Neuronal stem cell (in vitro differentiated cells): ENCODE data around the gene GTF2IRD2. TPM values are rescaled to one million over a fixed set of nuclear protein-coding genes. Genes with fewer than 3 reads are reported as not detected.
A peak's percentile ranks its signal among the peaks of the same experiment; 100 is the strongest.
"Not testable (repeated sequence)": the region's sequence is repeated elsewhere in the genome, so short reads cannot be mapped to it uniquely, and the experiment has no call there.

Experiments
- DNase-seq: peaks from one replicate; pipeline ENCODE4 v3.0.0-alpha.2; 2013; ENCODE audit warnings: low spot score
- H2AFZ ChIP-seq: one replicate; pipeline ENCODE4 v1.6.1; 2013; ENCODE audit warnings: mild to moderate bottlenecking, low read length, inconsistent platforms
- H2AK5ac ChIP-seq: 2 replicates; pipeline ENCODE4 v1.6.1; 2013; ENCODE audit warnings: low read depth, mild to moderate bottlenecking, inconsistent platforms, low read length, moderate library complexity, mixed read lengths
- H2BK120ac ChIP-seq: 2 replicates; pipeline ENCODE4 v1.6.1; 2013; ENCODE audit warnings: low read depth, mild to moderate bottlenecking, inconsistent platforms, low read length, moderate library complexity, mixed read lengths
- H2BK12ac ChIP-seq: one replicate; pipeline ENCODE4 v1.6.1; 2013; ENCODE audit warnings: low read length, inconsistent platforms
- H2BK15ac ChIP-seq: 2 replicates; pipeline ENCODE4 v1.6.1; 2013; ENCODE audit warnings: mild to moderate bottlenecking, low read length, inconsistent platforms, mixed read lengths
- H2BK5ac ChIP-seq: one replicate; pipeline ENCODE4 v1.6.1; 2013; ENCODE audit warnings: inconsistent platforms, mild to moderate bottlenecking, low read length, moderate library complexity
- H3K14ac ChIP-seq: one replicate; pipeline ENCODE4 v1.6.1; 2013; ENCODE audit warnings: low read length, inconsistent platforms
- H3K18ac ChIP-seq: 2 replicates; pipeline ENCODE4 v1.6.1; 2013; ENCODE audit warnings: low read length, inconsistent platforms
- H3K23ac ChIP-seq: 2 replicates; pipeline ENCODE4 v1.6.1; 2013; ENCODE audit warnings: low read depth, mild to moderate bottlenecking, mixed read lengths, low read length, inconsistent platforms; ENCODE audit not compliant: poor library complexity
- H3K27ac ChIP-seq: replicated peaks from 3 replicates; pipeline ENCODE4 v1.5.1; 2013; ENCODE audit warnings: low read length, inconsistent platforms
- H3K27me3 ChIP-seq, 3 experiments: 2 replicates each; pipeline ENCODE4 v1.6.1; 2013; ENCODE audit warnings: low read length in 3 of 3, mild to moderate bottlenecking in 2 of 3, inconsistent platforms in 1 of 3, low read depth in 1 of 3, mixed read lengths in 1 of 3, moderate library complexity in 1 of 3; ENCODE audit not compliant: control insufficient read depth in 3 of 3, insufficient read depth in 3 of 3
- H3K36me3 ChIP-seq, 2 donors: replicated peaks in 1 of 2; 2 replicates each; pipeline ENCODE4 v1.6.1; 2013; ENCODE audit warnings: low read length in 2 of 2; ENCODE audit not compliant: control insufficient read depth in 2 of 2, insufficient read depth in 2 of 2
- H3K4ac ChIP-seq: 2 replicates; pipeline ENCODE4 v1.6.1; 2013; ENCODE audit warnings: inconsistent platforms, mild to moderate bottlenecking, low read length, moderate library complexity
- H3K4me1 ChIP-seq, 2 donors: 1 replicate in 1 of 2; 2 replicates in 1 of 2; pipeline ENCODE4 v1.6.1; 2013; ENCODE audit warnings: low read length in 2 of 2, low read depth in 1 of 2; ENCODE audit not compliant: control insufficient read depth in 2 of 2, insufficient read depth in 1 of 2
- H3K4me2 ChIP-seq: one replicate; pipeline ENCODE4 v1.6.1; 2013; ENCODE audit warnings: mild to moderate bottlenecking, low read length, inconsistent platforms; ENCODE audit not compliant: insufficient read depth, poor library complexity, severe bottlenecking
- H3K4me3 ChIP-seq, 2 donors: 2 replicates each; pipeline ENCODE4 v1.5.1; 2013; ENCODE audit warnings: low read length in 2 of 2, mild to moderate bottlenecking in 2 of 2, inconsistent platforms in 1 of 2, moderate library complexity in 1 of 2
- H3K79me1 ChIP-seq: one replicate; pipeline ENCODE4 v1.6.1; 2013; ENCODE audit warnings: low read depth, mild to moderate bottlenecking, inconsistent platforms, low read length, moderate library complexity
- H3K9ac ChIP-seq: one replicate; pipeline ENCODE4 v1.6.1; 2013; ENCODE audit warnings: mild to moderate bottlenecking, low read depth, low read length, inconsistent platforms; ENCODE audit not compliant: poor library complexity
- H3K9me3 ChIP-seq, 2 donors: replicated peaks in 1 of 2; 2 replicates each; pipeline versions ENCODE3 to v1.6.1; 2013; ENCODE audit warnings: low read length in 2 of 2, mild to moderate bottlenecking in 2 of 2, inconsistent platforms in 1 of 2, low read depth in 1 of 2, mixed read lengths in 1 of 2, moderate library complexity in 1 of 2; ENCODE audit not compliant: control insufficient read depth in 2 of 2, insufficient read depth in 1 of 2
- H4K8ac ChIP-seq: one replicate; pipeline ENCODE4 v1.6.1; 2013; ENCODE audit warnings: low read depth, mild to moderate bottlenecking, inconsistent platforms, low read length, moderate library complexity
- H4K91ac ChIP-seq: one replicate; pipeline ENCODE4 v1.6.1; 2013; ENCODE audit warnings: low read length, low read depth, mild to moderate bottlenecking, inconsistent platforms; ENCODE audit not compliant: poor library complexity
- WGBS, 2 donors: extraction: QIAGEN DNeasy Blood & Tissue Kit; methylation state at CpG; one replicate each; pipeline ENCODE4 v1.1.7; 2013; ENCODE audit warnings: missing lambda C conversion rate in 2 of 2, mixed read lengths in 1 of 2; ENCODE audit not compliant: insufficient read length in 2 of 2, insufficient replicate concordance in 1 of 2; ENCODE audit errors: extremely low coverage in 2 of 2; 5-methylcytosine and 5-hydroxymethylcytosine counted together
- polyA plus RNA-seq, 2 experiments: library from polyadenylated mRNA; stranded (reverse); fragments of 200-250 nt; gene quantifications; one replicate each; pipeline ENCODE4 v1.2.3, GENCODE V29; 2013

The GTF2IRD2 gene
- 8.7 TPM for polyA plus RNA-seq (2013, experiment 1 of 2)
- polyA plus RNA-seq (2013, experiment 2 of 2), result 9.1 TPM

GRCh38 chr7:74850833-74851721, at the start of gene GTF2IRD2:
GTF2IRD2 (minus strand) TSS chr7:74851605; CDS start chr7:74836378, 15,227 bp downstream.
- H2BK120ac ChIP-seq, H2AK5ac ChIP-seq, H3K27me3 ChIP-seq, H3K14ac ChIP-seq, H2BK5ac ChIP-seq, DNase-seq, H3K23ac ChIP-seq, H4K91ac ChIP-seq, H3K36me3 ChIP-seq, H3K18ac ChIP-seq, H3K9me3 ChIP-seq, H2AFZ ChIP-seq, H3K9ac ChIP-seq, H2BK15ac ChIP-seq, H3K4me1 ChIP-seq, H3K4ac ChIP-seq, H3K27ac ChIP-seq, H4K8ac ChIP-seq, H2BK12ac ChIP-seq, H3K79me1 ChIP-seq: not testable (repeated sequence)
- no CpG with 5 or more reads among the region's 97 CpGs for WGBS, 2 donors
- H3K4me2 ChIP-seq, result peak within 1 kb of the TSS; percentile 18
- peak within 1 kb of the TSS in 1 of 2 donors; percentile 38 for H3K4me3 ChIP-seq

GRCh38 chr7:74890158-74891123, 39.0 kb upstream of the GTF2IRD2 start:
- not testable (repeated sequence) for H3K36me3 ChIP-seq, H3K4ac ChIP-seq, H3K18ac ChIP-seq, H4K91ac ChIP-seq, H3K23ac ChIP-seq, H3K14ac ChIP-seq, H3K4me1 ChIP-seq, H3K27me3 ChIP-seq, H2BK120ac ChIP-seq, H3K79me1 ChIP-seq, H2BK15ac ChIP-seq, H2BK5ac ChIP-seq, H2BK12ac ChIP-seq, H4K8ac ChIP-seq, H2AK5ac ChIP-seq, H3K9me3 ChIP-seq
- Histone ChIP-seq H3K4me3 (peak overlapping the region; percentile 58 to 86), H2AFZ (peak overlapping the region; percentile 82), H3K27ac (peak overlapping the region; percentile 74), H3K4me2 (peak overlapping the region; percentile 45), H3K9ac (peak overlapping the region; percentile 84)
- peak; percentile 67 for DNase-seq
- no CpG with 5 or more reads among the region's 84 CpGs for WGBS, 2 donors

- H2AK5ac ChIP-seq, H3K9ac ChIP-seq, H2BK5ac ChIP-seq, H3K18ac ChIP-seq, H2BK15ac ChIP-seq, H3K4ac ChIP-seq, H4K91ac ChIP-seq, H3K14ac ChIP-seq, H2BK12ac ChIP-seq, H3K4me2 ChIP-seq, H3K4me1 ChIP-seq, H3K36me3 ChIP-seq, H3K27me3 ChIP-seq, H3K9me3 ChIP-seq, H3K79me1 ChIP-seq, H3K23ac ChIP-seq, H3K27ac ChIP-seq, H4K8ac ChIP-seq, H2BK120ac ChIP-seq, H2AFZ ChIP-seq, DNase-seq: not testable (repeated sequence)
- no CpG with 5 or more reads among the region's 31 CpGs for WGBS, 2 donors
- H3K4me3 ChIP-seq, result peak overlapping the region in 1 of 2 donors; percentile 28
Observed at GRCh38 chr7:74889518-74890129, 38.2 kb upstream of the GTF2IRD2 start.
